GM19455 (cell line): ENCODE results near the gene DHRS7B.
"Not testable (repeated sequence)": the region's sequence is repeated elsewhere in the genome, so short reads cannot be mapped to it uniquely, and the experiment has no call there.

Source experiments
- ATAC-seq: cut with Tn5 transposase; IDR thresholded peaks from one replicate; pipeline ENCODE4 v1.9.1; 2021; ENCODE audit not compliant: unreplicated experiment

Gene DHRS7B

DNA sequence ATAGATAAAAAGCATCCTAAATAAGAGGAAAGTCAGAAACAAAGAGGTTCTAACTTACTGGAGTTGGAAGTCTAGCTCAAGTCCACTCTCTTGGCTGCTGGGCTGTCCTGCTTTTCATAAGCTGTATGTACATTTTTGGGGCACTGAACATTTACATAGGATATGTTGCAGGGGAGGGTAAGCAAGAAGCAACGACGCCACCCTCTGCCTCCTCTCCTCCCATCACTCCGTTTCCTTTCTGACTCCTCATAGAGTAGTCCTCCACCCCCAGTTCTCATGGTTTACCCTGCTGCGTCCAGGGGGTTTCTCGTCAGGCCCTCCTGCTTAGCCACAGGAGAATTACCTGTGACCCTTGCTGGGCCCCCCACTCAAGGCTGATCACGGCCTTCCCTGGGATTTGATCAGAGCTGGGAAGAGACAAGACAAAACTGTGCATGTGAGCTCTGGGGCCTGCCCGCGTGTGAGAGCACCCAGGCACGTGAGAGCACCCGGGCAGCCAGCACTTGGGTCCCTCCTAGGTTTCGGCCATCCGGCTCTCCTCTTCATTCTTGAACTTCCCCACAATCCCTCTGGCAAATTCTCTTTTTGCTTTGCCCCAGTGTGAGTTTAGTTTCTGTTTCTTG, 50.1 kb downstream of the DHRS7B start:
- ATAC-seq: no peak

DNA sequence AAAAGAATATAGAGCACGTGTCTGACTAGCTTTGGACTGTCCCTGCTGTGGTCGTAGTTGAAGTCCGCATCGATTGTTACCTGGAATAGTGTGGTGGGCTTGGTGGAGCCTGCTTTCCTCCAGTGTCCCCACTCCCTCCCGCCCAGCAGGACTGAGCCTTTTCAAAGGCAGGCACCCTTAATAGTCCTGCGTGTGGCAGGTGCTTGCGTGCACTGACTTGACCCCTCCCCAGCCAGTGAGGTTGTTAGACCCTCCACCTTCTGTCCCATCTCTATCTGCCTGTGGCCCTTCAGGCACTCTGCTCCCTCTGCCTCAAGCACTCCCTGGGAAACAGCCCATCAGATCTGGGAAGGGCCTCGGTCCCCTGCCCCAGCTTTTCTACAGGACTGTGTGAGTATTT, 50.6 kb downstream of the DHRS7B start:
- ATAC-seq: no peak

DNA sequence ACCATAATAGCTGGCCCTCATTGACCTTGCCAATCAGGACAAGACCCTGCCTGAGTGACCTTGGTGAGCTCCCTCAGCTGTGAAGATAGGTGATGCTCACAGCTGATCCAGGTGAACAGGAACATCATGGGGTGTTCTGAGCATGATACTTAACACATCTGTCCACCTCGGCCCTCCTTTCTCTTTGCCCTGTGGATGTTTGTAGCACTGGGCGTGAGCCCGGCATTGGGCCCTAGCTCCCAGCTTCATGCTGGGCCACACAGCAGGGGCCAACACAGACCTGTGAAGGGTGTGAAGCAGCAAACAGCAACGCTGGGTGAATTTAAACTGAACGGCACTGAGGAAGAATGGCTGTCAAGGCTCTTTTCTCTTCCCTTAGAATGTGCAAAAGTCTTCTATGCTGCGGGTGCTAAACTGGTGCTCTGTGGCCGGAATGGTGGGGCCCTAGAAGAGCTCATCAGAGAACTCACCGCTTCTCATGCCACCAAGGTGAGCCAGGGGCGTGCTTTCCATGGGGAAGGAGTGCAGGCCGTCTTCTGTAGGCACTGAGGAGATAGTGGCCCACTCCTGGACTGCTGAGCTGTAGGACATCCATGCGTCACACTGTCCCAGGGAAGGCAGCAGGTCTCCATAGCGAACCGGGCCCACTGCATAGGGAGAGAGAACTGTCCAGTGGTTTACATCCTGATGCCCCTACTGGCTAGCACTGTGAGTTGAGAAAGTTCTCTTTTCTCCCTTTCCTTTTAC, 51.3 kb downstream of the DHRS7B start:
- ATAC-seq: no peak

DNA sequence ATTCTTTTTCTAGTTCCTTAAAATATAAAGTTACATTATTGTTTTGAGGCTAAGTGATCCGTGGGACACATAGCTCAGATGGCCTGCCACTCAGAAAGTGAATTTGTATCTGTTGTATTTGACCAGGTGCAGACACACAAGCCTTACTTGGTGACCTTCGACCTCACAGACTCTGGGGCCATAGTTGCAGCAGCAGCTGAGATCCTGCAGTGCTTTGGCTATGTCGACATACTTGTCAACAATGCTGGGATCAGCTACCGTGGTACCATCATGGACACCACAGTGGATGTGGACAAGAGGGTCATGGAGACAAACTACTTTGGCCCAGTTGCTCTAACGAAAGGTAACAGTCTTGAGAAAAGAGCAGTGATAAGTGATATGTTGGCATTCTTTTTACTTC, 56.7 kb downstream of the DHRS7B start:
- no peak for ATAC-seq

DNA sequence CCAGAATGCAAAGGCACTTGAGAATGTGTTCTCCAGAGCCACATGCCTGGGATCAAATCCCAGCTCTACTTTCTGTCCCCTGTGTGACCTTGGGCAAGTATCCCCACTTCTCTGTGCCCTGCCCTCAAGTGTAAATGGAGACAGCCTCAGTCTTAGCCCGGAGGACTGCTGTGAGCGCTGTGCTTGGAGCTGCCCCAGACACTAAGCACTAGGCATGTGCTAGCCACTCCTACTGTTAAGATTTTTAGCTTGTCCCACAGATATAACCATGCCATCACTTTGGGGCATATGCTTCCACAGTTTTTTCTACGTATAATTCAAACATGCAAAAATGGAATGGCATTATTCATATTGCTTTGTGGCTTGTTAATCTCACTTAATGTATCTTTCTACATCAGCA, 57.8 kb downstream of the DHRS7B start:
- ATAC-seq: no peak

DNA sequence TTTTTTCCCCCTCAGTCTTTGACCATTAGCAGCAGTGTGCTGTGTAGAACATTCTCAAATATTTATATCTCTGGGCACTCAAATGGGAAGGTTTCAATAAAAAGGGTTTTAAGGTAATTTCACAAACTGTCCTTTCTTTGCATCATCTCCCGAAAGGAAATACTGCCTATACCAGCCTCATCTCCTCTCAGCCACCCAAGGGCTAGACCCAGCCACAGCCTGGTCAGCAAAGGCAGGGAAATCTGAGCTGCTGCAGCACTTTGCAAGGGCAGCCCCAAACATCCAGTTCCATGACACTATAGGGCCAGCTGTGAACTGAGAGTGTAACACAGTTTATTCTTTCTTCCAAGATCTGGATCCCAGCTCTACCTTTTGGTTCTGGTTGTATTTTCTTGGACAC, 58.3 kb downstream of the DHRS7B start:
- ATAC-seq: no peak

DNA sequence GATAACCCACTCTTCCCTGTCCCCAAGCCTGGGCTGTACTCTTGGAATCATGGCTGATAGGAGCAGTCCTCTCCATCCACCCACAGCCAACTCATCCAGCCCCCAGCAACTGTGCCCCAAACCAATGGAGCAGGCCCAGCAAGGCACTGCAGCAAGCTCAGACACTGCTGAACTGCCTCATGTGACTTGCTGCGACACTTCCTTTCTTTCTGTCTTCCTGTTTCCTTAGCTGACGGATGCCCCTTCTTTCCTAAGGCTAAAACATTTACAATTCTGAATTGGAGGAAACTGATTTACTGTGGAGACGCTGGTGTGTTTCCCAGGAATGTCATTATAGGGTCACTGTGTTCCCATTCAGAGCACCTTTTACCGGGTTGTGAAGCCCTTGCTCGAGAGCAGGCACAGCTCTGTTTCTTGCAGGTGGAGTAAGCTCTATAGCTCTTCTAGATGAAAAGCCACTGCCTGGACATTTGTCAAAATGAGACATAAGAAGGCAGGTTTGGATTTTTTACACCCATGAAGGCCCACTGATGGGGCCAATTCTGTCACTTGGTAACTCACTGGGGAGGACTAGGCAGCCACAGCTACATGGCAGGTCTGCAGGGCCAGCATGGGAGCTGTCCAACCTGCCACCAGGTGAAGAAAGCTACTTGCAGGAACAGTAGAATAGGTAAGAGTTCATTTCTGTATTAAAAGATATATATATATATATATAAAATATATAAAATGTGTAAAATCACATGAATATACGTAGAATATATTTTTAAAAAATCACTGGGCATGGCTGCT, 59.8 kb downstream of the DHRS7B start:
- ATAC-seq: no peak

DNA sequence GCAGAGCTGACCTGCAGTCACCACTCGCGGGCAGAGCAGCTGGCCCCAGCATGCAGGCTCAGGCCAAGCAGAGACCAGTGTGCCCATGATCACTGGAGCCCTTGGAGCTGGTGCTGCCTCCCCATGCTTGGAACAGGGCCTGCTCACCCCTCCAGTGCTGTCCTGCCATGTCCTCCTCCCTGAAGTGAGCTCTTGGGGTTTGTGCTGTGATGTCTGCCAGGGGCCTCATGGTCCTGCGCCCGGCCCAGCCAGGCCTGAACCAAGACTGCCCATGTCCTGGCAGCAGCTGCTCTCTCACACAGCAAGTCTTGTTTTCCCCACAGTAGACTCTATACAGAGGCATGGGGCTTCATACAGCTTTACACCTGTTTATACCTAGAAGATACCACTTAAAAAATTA, 62.6 kb downstream of the DHRS7B start:
- ATAC-seq: no peak

DNA sequence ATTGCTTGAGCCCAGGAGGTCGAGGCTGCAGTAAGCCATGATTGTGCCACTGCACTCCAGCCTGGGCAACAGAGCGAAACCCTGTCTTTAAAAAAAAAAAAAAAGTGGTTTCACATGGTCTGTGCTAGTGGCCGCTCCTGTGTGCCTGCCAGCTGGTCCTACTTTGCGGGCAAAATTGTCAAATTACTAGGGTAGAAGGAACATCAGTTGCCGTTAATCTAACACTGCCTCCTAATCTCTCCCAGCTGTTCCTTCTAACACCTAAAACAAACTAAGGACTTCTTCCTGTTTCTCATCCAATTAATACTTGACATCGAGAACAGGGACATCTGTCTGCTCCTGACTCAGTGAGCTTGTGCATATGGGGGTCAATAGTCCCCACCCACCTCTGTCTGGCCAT, 63.3 kb downstream of the DHRS7B start:
- ATAC-seq: no peak

DNA sequence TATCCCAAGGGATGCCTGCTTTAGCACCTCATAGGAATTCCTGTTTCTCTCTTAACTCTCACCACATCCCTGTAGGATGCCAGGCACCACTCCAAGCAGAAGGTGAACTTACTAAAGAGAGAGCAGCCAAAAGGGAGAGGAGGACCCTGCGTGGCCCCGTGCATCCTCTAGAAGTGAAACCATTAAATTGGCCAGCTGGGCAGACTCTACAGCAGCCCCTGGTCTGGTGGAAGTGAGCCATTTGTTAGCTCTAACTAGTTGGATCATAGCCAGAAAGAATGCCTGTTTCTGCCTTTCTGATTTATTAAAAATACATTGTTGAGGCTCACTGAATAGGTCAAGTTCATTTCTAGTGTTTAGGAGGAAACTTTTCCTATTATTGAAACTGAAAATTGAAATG, 64.9 kb downstream of the DHRS7B start:
- no peak for ATAC-seq

DNA sequence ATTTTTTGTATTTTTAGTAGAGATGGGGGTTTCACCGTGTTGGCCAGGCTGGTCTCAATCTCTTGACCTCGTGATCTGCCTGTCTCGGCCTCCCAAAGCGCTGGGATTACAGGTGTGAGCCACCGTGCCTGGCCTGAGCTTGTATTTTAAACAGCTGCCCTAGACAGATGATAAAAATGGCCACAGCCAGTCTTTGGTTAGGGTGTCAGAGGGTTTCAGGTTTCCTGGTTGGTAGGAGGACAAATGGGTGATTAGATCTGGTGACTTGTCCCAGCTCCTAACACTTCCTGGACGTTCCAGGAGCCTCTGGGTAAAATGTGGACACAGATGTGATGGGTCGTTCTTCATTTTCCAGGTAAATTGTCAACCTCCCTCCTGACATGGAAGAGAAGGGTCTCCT, 65.7 kb downstream of the DHRS7B start:
- ATAC-seq: not testable (repeated sequence)

DNA sequence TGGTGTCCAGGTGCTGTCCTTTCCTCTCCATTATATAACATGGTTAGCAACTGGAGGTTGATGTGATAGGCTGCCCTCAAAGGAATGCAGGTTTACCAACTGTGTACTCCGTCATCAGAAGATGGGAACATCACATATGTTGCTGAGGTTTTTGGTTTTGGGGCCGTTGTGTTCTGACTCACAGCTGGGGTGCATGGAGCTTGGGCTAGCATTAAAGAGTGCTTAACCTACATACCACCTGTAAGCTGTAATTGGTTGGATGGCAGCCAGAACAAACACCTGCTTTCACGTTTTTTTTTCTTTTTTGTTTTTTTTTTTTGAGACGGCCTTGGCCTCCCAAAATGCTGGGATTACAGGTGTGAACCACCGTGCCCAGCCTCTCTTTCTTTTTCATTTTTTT, 66.3 kb downstream of the DHRS7B start:
- ATAC-seq: no peak

DNA sequence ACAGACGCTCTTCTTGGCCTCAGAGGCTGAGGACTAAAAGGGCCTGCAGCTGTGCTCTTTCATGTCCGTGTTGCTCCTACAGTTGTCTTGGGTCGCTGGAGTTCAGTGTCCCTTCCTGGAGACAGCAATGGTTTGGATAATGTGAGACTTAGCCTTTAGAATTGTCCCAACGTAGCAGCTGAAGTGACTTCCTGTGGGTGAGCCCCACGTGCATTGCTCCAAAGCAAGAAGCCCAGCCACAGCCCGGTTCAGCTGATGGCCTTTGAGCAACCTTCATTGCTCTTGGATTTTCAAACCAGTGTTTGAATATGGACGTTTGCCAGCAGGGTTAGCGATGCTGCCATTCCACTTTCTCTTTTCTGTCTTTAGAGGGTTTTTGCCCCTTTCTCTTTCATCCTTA, 67.5 kb downstream of the DHRS7B start:
- ATAC-seq: no peak

DNA sequence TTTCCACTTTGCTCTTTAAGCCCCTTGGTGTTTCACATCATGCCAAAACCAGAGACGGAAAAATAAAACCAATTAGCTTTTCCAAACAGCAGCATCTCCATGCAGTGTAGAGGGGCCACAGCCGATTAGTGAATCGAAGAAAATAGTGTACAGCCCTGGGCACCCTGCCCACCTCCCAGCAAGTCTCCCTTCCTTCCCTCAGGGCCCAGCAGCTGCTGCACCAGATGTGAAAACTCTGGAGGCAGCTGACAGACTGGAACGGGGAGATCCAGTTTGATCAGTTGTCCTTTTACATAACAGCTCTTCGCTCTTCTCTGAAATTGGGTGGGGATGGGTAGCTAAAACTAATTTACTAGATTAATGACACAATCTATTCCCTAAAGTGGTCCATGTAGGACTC, 67.9 kb downstream of the DHRS7B start:
- ATAC-seq: no peak

DNA sequence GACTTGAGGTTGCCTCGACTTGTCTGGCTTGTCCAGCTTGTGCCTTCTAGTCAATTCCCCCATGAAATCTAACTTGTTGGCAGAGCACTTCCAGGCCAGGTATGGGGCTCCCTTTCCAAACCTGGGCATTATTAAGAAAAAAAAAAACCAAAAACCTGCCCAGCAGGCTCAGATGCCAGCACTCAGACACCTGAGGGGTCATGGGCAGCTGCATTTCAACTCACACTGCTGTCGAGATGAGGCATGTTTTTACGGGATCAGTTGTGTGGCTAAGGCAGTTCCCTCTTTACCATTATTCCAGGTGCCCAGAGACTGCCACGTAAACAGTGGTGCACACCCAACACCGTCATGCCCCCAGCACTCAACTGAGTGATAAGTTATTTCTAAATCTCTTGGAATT, 69.4 kb downstream of the DHRS7B start:
- no peak for ATAC-seq

DNA sequence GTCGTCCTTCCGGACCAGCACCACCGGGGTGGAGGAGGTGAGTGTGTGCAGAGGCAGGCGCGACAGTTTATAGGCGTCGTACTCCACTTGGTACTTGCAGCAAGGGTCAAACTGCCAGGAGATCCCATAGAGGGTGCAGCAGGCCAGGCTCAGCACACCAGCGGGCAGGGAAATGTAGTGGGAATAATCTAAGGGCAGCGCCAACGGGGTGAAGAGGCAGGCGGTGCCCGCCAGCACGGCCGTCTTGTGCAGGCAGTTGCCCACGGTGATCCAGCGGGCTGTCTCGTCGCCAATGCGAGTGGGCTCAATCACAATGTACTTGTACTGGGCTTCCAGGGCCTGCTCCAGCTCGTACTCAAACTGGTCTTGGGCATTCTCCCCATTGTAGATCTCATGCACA, 71.6 kb downstream of the DHRS7B start:
- no peak for ATAC-seq

DNA sequence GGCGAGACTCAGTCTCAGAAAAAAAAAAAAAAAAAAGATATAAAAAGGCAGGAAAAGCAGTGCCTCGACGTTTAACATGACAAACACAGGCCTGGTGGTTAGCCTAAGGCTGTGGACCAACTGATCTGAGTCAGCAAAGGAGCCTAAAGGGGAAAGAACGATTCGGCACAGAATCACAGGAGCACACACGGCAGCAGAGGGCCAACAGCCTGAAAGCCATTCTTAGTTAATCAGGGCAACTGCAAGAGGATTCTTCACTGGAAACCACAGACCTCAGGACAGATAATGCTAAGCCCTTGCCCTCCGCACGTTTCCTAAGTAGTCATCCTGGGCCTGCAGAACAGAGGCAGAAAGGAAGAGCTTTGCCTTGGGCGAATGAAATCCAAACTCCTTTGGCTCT, 72.5 kb downstream of the DHRS7B start:
- ATAC-seq: no peak

DNA sequence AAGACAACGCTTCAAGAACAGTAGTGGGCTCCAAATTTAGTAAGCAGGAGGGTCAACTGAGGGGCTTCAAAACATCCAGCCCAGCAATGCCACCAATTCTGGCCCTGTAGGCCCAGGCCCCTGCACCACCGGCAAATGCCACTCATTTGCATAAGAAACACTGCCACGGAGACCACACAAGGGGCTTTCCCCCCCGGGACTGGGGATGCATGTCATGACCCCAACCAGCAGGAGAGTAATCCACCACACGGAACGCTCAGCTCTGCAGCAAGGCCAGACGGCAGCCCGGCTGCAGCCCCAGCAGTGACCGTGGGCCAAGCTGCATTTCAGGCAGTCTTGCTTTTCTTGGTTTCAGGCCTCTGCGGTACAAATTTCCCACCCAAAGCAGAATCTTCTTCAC, 73.1 kb downstream of the DHRS7B start:
- no peak for ATAC-seq

DNA sequence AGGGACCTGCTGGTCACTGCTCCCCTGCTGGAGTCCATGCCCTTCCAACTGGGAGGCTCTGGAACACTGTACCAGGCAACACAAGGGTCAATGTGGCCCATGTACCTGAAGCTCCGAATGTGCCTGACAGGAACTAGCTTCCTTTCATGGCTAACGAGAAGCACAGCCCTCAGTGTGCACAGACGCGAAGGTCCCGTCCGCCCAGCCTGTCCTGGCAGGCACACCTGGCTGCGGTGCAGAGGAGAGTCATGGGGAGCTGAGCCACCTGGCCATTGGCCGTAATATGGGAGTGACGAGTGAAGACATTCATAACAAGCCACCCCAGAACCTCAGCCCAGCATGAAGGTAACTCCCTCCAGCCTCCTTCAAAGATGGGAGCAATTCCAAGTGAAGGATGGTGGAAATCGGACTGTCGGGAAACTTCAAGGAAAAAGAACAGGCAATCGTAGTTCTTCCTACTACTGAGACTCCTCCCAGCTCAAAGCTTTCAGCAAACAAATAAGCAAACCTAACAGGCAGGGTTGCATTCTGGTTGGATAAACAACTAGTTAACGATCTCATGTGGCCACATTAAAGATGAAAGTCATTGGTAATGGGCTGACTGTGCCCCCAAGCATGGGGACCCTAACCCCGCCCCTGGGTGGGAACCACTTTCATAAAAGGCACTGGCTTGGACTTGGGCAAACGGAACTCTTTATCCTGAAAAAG, 74.0 kb downstream of the DHRS7B start:
- ATAC-seq: no peak

DNA sequence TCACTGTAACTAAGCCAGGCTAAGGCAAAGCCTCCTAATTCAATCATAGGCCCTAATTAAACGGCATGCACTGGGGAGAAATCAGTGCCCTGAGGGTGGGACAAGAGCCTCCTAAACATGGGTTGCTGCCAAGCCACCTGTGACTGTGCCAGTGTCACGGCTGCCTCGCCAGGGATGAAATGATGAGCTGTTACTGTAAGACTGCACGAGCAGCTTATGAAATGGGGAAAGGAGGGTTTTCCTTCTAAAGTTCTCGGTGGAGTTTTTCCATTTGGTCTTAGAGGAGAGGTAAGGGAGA, 74.5 kb downstream of the DHRS7B start:
- no peak for ATAC-seq

DNA sequence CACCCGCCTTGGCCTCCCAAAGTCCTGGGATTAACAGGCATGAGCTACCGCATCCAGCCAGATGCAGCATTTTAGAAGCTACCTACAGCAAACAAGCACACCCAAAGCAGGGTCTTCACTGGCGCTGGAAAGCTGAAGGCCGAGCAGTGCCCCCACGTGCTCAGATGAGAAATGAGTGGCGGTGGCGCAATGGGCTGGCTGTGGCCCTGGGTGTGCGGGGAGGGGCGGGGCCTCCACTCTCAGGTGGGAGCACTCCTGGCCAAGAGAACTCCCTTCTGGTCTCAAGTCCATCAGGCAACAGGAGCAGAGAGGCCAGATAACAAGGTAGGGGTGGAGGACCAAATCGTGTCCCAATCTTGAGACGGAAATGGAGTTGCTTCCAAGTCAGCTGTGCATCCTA, 75.1 kb downstream of the DHRS7B start:
- ATAC-seq: no peak

DNA sequence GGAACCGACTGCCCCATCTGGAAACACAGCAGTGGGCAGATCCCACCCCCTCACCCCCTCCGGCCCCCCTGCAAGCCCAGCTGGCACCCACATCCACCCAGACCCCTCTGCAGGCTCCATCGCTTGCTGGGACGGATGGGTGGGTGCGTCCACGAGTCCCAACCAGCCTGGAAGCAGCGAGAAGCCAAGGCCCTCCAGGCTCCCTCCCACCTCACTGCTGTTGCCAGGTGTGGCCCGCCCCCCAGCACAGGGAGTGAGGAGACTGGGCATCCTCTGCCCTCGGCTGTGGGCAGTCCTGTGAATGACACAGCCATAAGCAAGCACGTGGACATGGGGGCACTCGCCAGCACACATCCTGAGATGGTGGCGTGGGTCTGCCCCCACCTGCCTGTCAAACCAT, 75.7 kb downstream of the DHRS7B start:
- ATAC-seq: no peak
